Measurements from ENCODE around the gene SLC39A5. TPM values are rescaled to one million over a fixed set of nuclear protein-coding genes. Genes with fewer than 3 reads are reported as not detected.

SLC39A5 gene
- total and polyA plus RNA-seq, 2 of the 13 experiments (the other 11 are each of a cell fraction or from before 2014, with no cell fraction given), result 59.7 to 101 TPM

DNA sequence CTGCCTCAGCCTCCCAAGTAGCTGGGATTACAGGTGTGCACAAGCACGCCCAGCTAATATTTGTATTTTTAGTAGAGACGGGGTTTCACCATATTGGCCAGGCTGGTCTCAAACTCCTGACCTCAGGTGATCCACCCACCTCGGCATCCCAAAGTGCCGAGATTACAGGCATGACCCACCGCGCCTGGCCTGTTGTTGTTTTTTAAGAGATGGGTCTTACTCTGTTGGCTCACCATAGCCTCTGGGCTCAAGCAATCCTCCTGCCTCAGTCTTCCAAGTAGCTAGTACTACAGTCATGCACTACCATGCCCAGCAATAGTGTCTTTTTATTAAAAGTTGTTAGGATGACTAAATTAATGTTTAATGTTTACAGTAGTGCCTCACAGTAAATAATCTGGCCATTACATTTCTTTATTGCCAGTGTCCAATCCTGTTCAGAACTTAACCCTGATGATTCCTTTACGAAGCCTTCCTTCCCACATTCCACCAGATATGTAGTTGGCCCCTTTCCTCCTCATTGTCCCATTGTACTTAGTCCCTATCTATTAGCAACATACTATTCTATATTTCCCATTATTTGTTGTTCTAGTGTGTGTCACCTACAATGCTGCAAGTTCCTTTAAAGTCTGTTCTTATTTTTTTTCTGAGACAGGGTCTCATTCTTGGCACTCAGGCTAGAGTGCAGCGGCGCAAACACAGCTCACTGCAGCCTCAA, 31.8 kb upstream of the SLC39A5 start:
- H3K9ac ChIP-seq (ENCODE audit: insufficient read depth, low read depth, low read length), result no peak overlapping the region
- intact Hi-C loops (cut with micrococcal nuclease; ENCODE audit: unreplicated experiment), result no loop called here
- ATAC-seq, result no peak
- H3K4me3 ChIP-seq (replicated peaks in 1 of 3; ENCODE audit: insufficient read depth in 1 of 3, low read depth in 2 of 3, low read length in 3 of 3), result no peak overlapping the region
- in situ Hi-C loops (cut with HindIII; ENCODE audit: extremely low pct_ligation_motif_present, low pct_unique_long_range_greater_than_20kb), result loop anchor here (10.0 kb wide), 1 partner anchor 267 kb away; the partner anchor contains the start of gene SPRYD4
- ChIA-PET CTCF (ENCODE audit: low intra/inter-chr PET ratio, low total read pairs) (no interaction called here), POLR2A (interaction anchor here (1.4 to 1.5 kb wide), 2 partner anchors 8 to 9 kb away, joined by 3 to 4 read pairs; partner anchors contain the start of gene SMARCC2)
- WGBS (ENCODE audit: low lambda C conversion rate), result 78% methylated on average over 9 of the region's 9 CpGs
- H2AFZ ChIP-seq (ENCODE audit: low read length), result no peak overlapping the region
- H3K79me2 ChIP-seq (ENCODE audit: insufficient read depth, low read length), result no peaks in the 10 kb centered on the region
- no peak overlapping the region for H3K4me2 ChIP-seq (ENCODE audit: low read depth, low read length)
- no peaks in the 10 kb centered on the region for H3K27me3 ChIP-seq (ENCODE audit: control insufficient read depth in 1 of 2, insufficient read depth in 2 of 2, low read length in 2 of 2)
- DNase-seq (ENCODE audit: low spot score), result no peak
- no peak overlapping the region for H3K27ac ChIP-seq (ENCODE audit: extremely low read length, insufficient read depth, low read length)
- FAIRE-seq, result no peak
- BruUV-seq (replicated peaks), result no TSS peak
- H3K9me3 ChIP-seq (ENCODE audit: low read length), result no peaks in the 10 kb centered on the region
- H4K20me1 ChIP-seq (ENCODE audit: insufficient read depth, low read length), result no peaks in the 10 kb centered on the region
- H3K36me3 ChIP-seq (replicated peaks in 1 of 2; ENCODE audit: control insufficient read depth in 1 of 2, insufficient read depth in 2 of 2, low read length in 2 of 2), result no peaks in the 10 kb centered on the region
- H3K4me1 ChIP-seq (ENCODE audit: insufficient read depth, low read length), result peaks cover 4% of the 10 kb centered on the region
- TF ChIP-seq YEATS4 (CRISPR knock-in tag; IDR thresholded peaks at IDR 0.05; ENCODE audit: borderline replicate concordance) (no peak), PHF20 (CRISPR knock-in tag; IDR thresholded peaks at IDR 0.05) (no peak), ZSCAN9 (CRISPR knock-in tag; IDR thresholded peaks at IDR 0.05; ENCODE audit: borderline replicate concordance) (no peak), CBX2 (IDR thresholded peaks at IDR 0.05; ENCODE audit: low read depth, low read length) (no peak), CBX2 (CRISPR knock-in tag; IDR thresholded peaks at IDR 0.05; ENCODE audit: low read depth) (no peak), ZNF589 (CRISPR knock-in tag; conservative IDR thresholded peaks at IDR 0.05) (no peak), RNF2 (conservative IDR thresholded peaks at IDR 0.05; ENCODE audit: low read depth) (no peak), ZBTB4 (CRISPR knock-in tag; IDR thresholded peaks at IDR 0.05; ENCODE audit: borderline replicate concordance) (no peak), E2F1 (CRISPR knock-in tag; IDR thresholded peaks at IDR 0.05) (no peak), SNAI1 (CRISPR knock-in tag; IDR thresholded peaks at IDR 0.05; ENCODE audit: borderline replicate concordance) (no peak), PCBP1 (IDR thresholded peaks at IDR 0.05; ENCODE audit: borderline replicate concordance, low read depth, low read length) (no peak)
- TF ChIP-seq, protein P1, sequence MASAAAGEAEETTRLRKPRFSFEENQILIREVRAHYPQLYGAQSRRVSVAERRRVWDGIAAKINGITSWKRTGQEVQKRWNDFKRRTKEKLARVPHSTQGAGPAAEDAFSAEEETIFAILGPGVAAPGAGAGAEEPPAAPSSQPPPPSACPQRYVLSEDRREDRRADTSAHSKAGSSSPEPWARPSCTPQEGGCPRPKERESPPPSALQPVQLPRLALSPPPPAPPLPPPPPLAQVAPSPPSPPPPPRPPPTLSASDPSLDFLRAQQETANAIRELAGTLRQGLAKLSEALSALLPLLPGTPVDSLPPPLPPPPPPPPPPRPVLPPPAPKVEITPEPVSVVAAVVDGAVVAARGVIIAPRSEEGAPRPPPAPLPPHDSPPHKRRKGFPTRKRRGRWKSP (CRISPR knock-in tag; IDR thresholded peaks at IDR 0.05), result no peak
- TF ChIP-seq, protein P2, sequence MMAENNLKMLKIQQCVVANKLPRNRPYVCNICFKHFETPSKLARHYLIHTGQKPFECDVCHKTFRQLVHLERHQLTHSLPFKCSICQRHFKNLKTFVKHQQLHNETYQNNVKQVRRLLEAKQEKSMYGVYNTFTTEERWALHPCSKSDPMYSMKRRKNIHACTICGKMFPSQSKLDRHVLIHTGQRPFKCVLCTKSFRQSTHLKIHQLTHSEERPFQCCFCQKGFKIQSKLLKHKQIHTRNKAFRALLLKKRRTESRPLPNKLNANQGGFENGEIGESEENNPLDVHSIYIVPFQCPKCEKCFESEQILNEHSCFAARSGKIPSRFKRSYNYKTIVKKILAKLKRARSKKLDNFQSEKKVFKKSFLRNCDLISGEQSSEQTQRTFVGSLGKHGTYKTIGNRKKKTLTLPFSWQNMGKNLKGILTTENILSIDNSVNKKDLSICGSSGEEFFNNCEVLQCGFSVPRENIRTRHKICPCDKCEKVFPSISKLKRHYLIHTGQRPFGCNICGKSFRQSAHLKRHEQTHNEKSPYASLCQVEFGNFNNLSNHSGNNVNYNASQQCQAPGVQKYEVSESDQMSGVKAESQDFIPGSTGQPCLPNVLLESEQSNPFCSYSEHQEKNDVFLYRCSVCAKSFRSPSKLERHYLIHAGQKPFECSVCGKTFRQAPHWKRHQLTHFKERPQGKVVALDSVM (CRISPR knock-in tag; IDR thresholded peaks at IDR 0.05), result no peak
- TF ChIP-seq, protein P3, sequence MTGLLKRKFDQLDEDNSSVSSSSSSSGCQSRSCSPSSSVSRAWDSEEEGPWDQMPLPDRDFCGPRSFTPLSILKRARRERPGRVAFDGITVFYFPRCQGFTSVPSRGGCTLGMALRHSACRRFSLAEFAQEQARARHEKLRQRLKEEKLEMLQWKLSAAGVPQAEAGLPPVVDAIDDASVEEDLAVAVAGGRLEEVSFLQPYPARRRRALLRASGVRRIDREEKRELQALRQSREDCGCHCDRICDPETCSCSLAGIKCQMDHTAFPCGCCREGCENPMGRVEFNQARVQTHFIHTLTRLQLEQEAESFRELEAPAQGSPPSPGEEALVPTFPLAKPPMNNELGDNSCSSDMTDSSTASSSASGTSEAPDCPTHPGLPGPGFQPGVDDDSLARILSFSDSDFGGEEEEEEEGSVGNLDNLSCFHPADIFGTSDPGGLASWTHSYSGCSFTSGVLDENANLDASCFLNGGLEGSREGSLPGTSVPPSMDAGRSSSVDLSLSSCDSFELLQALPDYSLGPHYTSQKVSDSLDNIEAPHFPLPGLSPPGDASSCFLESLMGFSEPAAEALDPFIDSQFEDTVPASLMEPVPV (CRISPR knock-in tag; IDR thresholded peaks at IDR 0.05), result no peak

Measured in HepG2 (cell line).